ENCODE measurements around the gene RUNX1.
A peak's percentile ranks its signal among the peaks of the same experiment; 100 is the strongest.

Gene RUNX1

GRCh38 chr21:35048706-35049617, at the start of gene RUNX1:
TSS of gene RUNX1 (minus strand) at chr21:35049302.
- DNase-seq: peak; percentile 81

GRCh38 chr21:35097525-35097924, 48.4 kb upstream of the RUNX1 start:
- no peak for DNase-seq

DNA sequence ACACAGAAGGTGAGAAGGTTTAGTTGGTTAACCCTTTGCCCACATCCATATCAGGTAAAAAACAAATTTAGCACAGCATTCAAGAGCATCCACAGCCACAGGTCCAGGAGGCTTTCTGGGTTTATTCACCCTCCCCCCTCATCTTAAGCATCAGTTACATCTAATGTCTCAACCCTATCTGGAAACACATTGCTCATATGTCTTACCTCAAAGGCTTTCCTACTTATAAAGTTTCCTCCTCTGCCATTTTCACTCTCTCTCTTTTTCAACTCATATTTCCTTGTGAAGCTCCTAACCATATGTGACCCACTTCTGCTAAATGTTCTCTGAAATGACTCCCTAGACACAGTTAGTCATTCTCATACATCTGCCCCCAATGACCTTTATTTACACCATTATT, 47.9 kb upstream of the RUNX1 start:
- DNase-seq: no peak

DNA sequence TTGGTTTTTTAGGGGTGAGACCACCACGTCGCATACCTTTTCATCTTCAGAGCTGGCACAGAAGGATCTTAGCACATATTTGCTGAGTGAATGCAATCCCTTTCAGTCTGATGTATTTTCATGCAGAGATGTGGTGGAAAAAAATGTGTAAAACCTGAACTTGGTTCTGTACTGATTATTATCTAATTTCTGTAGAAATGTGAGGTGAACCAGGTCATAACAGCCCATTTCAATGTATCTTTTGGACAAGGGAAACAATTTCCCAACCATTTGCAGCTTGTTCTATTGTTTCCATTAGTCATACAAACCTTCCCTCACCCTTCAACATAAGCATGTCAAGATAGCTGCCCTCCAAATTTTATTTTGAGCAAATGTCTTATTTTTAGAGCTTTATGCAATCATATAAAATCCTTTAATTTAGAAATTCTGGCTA, 46.8 kb upstream of the RUNX1 start:
- no peak for DNase-seq

GRCh38 chr21:35093514-35093913, 44.4 kb upstream of the RUNX1 start:
- no peak for DNase-seq

DNA sequence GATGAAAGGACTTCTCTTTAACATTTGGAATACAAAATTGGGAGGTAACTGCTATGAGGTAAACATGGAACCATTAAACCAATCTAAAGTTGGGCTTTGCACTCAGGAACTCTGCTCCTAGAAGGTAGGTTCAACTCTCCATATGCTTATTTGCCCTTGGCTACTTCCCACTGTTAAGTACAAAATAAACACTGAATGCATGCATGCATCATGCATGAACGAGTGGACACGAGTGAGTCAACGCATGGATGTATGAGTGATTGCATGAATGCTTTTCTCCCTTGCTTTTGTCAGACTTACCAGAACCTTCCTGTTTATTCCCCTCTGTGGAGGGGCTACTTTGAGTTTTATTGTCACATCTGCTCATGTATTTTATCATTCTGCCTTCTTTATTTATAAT, 42.4 kb upstream of the RUNX1 start:
- no peak for DNase-seq

DNA sequence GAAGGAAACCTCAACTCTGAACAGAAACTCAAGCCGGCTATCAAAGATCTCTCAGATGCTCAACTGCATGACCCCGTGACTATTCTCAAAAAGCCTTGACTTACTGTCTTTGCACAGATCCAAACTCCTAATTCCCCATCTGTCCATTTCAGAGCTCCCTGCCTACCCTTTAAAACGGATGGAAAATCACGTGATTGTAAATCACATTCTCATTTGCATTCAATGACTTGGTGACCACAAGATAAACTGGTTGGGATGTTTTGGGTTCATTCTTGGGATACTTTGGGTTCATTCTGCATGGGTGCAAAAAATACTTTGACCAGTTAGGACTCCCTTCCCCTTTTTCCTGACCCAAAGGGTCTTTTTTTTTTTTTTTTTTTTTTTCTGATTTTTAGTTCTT, 41.3 kb upstream of the RUNX1 start:
- no peak for DNase-seq

DNA sequence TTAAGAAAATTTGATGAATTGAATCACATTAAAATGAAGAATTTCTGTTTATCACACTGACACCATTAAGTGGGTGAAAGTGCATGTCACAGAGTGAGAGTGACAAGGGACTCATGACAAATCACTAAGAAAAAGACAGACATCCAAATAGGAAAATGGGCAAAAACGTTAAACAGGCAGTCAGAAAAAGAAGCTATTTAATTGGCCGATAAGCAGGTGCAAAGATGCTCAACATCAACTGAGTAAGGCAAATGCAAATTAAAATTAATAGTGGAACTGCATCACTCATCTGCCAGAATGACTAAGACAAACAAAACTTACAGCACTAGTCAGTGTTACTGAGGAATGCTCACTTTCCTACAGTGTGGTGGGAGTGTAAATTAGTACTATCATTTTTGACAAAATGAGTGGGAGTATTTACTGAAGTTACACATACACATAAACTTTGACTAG, 39.2 kb upstream of the RUNX1 start:
- DNase-seq: no peak

GRCh38 chr21:35086357-35086756, 37.3 kb upstream of the RUNX1 start:
- no peak for DNase-seq

GRCh38 chr21:35084869-35085268, 35.8 kb upstream of the RUNX1 start:
- DNase-seq: no peak

DNA sequence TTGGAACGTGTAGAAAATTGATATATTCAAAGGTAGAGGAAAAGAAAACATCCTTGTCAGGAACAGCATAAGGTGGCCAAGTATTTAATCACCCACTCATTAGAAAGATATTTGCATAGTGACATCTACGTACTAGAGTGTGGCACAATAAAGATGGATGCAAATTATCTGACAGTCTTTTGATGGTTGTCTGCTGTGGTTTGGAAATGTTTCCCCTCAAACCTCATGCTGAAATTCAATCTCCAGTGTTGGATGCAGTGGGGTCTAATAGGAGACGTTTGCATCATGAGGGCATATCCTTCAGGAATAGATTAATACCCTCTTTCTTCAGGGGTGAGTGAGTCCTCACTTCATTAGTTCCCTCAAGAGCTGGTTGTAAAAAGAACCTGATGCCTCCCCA, 34.1 kb upstream of the RUNX1 start:
- no peak for DNase-seq

- no peak for DNase-seq
These were observed 32.8 kb upstream of the RUNX1 start for GRCh38 chr21:35081861-35082260.

DNA sequence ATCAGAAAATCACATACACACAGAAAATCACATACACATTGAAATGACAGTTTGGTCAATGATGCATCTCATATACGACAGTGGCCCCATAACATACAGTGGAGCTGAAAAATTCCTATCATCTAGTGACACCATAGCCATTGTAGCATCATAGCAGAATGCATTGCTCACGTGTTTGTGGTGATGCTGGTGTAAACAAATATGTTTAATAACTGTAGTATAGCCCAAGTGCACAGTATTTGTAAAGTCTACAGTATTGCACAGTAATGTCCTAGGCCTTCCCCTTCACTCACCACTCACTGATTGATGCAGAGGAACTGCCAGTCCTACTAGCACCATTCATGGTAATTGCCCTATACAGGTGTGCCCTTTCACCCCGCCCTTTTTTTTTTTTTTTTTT, 30.1 kb upstream of the RUNX1 start:
- no peak for DNase-seq

- no peak for DNase-seq
These were observed 28.9 kb upstream of the RUNX1 start for GRCh38 chr21:35077975-35078374.

- DNase-seq: no peak
These were observed 28.4 kb upstream of the RUNX1 start for GRCh38 chr21:35077466-35077865.

DNA sequence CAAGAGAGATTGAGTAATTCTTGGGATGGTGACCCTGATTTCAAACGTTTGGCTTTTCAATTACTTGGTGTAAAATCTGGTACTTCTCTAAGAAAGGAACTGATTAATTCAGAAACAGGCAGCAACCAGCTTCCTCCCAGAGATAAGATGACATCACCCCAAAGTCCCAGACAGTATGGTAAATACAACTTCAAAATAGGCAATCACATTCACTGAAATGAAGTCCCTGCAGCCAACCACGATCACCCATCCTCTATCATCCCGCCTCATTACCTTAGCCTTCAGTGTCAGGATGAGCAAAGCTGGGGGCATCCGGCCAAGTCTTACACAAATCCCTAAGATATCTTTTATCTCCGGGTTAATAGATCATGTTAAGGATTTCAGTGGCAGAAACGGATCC, 26.4 kb upstream of the RUNX1 start:
- no peak for DNase-seq

DNA sequence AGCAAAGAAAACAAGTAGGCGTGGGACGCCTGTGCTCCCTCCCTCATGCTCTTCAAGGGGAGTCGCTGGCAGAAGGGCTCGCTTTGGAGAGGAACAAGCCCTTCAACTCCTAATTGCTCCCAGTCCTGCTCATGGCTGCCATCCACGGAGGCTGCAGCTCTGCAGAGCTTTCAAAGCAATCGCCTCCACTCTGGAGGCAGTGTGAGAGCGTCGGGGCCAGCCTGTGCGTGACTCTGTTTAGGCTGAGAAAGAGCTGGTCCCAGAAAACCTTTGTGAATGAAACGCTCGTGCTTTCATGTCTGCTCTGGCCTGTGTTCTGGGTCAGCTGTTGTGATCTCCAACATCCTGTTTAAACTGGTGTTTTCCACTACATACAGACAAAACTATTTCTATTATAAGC, 23.9 kb upstream of the RUNX1 start:
- DNase-seq: no peak

DNA sequence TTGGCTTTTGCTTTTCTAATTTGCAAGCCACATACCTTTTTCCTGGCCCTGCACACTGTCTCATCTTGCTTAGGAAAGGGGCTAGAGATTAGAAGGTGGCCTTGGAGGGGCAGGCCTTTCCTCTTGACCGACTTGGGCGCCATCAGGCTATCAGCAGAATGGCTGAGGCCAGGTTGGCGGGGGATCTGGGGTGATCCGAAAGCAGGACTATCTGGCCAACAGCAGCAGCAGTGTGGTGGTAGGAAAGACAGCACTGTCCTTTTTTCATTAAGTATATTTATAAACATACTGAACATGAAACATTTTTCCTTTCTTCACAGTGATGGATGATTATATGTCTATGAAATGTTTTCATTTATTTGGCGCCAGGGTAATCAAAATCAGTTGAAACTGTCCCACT, 23.5 kb upstream of the RUNX1 start:
- no peak for DNase-seq

DNA sequence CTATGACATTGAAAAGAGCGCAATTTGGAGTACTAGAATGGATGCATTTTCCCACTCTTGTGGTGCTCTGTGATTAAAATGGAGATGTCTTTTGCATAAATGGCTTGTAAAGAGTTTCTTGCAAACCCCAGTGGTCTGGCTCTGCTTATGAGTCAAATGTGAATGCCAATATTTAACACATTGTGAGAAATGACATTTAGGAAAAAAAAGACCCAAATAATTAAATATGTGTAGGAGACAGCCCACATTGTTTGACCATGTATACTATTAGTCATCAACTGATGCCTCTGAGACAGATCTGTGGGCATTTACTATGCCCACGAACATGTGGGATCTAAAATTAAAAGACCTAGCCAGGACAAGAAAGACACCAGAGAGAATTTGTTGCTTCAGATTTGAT, 22.2 kb upstream of the RUNX1 start:
- no peak for DNase-seq

- DNase-seq: no peak
These were observed 21.3 kb upstream of the RUNX1 start for GRCh38 chr21:35070436-35070835.

DNA sequence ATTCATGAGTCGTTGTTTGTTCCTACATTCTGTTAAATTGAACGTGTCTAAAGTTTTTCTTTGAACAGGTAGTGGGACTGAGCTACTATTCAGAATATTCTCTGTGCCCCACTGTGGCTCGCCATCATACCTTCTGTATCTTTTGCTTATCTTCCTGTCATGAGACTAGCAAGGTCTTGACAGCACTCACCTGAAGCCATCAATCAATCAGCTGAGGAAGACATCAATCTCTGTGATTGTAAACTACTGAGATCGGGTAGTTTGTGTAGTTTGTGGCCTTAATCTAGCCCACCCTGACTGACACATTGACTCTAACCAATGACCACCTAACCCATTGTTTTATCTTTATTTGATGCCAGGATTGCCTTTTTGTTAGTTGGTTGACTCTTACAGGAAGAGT, 17.7 kb upstream of the RUNX1 start:
- no peak for DNase-seq

- no peak for DNase-seq
These were observed 14.5 kb upstream of the RUNX1 start for GRCh38 chr21:35063428-35064172.

DNA sequence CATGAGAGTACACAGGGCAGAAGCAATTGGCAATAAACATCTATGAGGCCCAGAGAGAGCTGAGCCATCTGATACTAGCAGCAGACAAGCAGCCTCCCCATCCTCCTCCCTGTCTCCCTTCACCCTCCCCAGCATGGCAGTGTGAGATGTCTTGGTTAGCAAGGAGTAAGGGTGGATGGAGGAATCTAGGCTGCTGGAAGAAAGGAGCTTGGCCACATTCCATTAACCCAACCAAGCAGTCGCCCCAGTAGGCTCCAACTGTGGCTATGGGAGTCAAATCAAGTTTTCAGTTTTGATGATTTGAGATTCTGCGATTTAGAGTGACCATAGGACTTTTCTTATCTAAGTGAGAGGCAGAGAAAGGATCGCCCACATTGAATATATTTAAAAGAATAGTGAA, 12.9 kb upstream of the RUNX1 start:
- no peak for DNase-seq

DNA sequence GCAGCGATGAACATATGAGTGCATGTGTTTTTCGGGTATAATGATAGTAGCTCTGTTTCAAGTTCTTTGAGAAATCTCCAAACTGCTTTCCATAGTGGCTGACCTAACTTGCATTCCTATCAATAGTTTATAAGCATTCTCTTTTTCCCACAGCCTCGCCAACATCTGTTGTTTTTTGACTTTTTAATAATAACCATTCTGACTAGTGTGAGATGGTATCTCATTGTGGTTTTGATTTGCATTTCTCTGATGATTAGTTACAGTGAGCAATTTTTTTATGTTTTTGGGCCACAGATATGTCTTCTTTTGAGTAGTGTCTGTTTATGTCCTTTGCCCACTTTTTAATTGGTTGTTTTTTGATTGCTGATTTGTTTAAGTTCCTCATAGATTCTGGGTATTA, 10.6 kb upstream of the RUNX1 start:
- no peak for DNase-seq

Measured in CD4-positive, alpha-beta T cell treated with Interleukin-6 for 4 hours (primary cell).